K562 (cell line): ENCODE data around the gene PTPN7. TPM values are rescaled to one million over a fixed set of nuclear protein-coding genes. Genes with fewer than 3 reads are reported as not detected.

Experiments used
- CSDE1 ChIP-seq, 2 experiments: fragments of 450-650 bp; IDR thresholded peaks; 2 replicates each; pipeline ENCODE4 v1.6.1; 2016; ENCODE audit warnings: mild to moderate bottlenecking in 1 of 2
- CTBP1 ChIP-seq: fragments of 450-650 bp; IDR thresholded peaks from 2 replicates; pipeline ENCODE4 v1.6.1; 2016; ENCODE audit warnings: borderline replicate concordance
- IFI16 ChIP-seq: fragments of 250-450 bp; sonication (Bioruptor Pico); IDR thresholded peaks from 2 replicates; pipeline ENCODE4 v2.1.2; 2022; ENCODE audit warnings: mild to moderate bottlenecking, inconsistent platforms
- JUN ChIP-seq, 2 experiments: sonication (generic) in 1 of 2; formaldehyde crosslinking in 1 of 2; IDR thresholded peaks; 2 replicates each; pipeline versions ENCODE4 v1.6.1 to v1.8.0; 2012 to 2022; ENCODE audit warnings: borderline replicate concordance in 2 of 2, mild to moderate bottlenecking in 2 of 2, improper control_type of control experiment in 1 of 2, low read depth in 1 of 2, low read length in 1 of 2, missing genetic modification reagents in 1 of 2
- MAZ ChIP-seq, 2 experiments: fragments of 450-650 bp in 1 of 2; sonication (generic) in 1 of 2; formaldehyde crosslinking; IDR thresholded peaks in 1 of 2; conservative IDR thresholded peaks in 1 of 2; 2 replicates each; pipeline versions ENCODE4 v1.4.0 to v1.5.0; 2020; ENCODE audit warnings: mild to moderate bottlenecking in 1 of 2, missing genetic modification reagents in 1 of 2
- NRF1 ChIP-seq, 2 experiments: fragments of 450-650 bp; IDR thresholded peaks in 1 of 2; conservative IDR thresholded peaks in 1 of 2; 2 replicates each; pipeline ENCODE4 v1.6.1; 2014; ENCODE audit warnings: mild to moderate bottlenecking in 2 of 2
- RCOR1 ChIP-seq, 2 experiments: IDR thresholded peaks; 2 replicates each; pipeline ENCODE4 v1.6.1; 2012; ENCODE audit warnings: low read depth in 2 of 2, low read length in 2 of 2, borderline replicate concordance in 1 of 2, improper control_type of control experiment in 1 of 2
- SETDB1 ChIP-seq: IDR thresholded peaks from one replicate; pipeline ENCODE4 v1.6.1; 2012; ENCODE audit warnings: low read length, control low read depth, inconsistent platforms
- ZFPM2 ChIP-seq: fragments of 250-450 bp; sonication (Bioruptor Pico); IDR thresholded peaks from 2 replicates; pipeline ENCODE4 v1.5.1; 2022; ENCODE audit warnings: mild to moderate bottlenecking
- ZNF449 ChIP-seq: fragments of 250-450 bp; sonication (Bioruptor Pico); IDR thresholded peaks from 2 replicates; pipeline ENCODE4 v1.8.0; 2022; ENCODE audit warnings: moderate library complexity, mild to moderate bottlenecking, inconsistent platforms
- polyA plus RNA-seq, 8 experiments: library from polyadenylated mRNA; depleted of rRNA in 4 of 8; stranded (reverse) in 5 of 8; unstranded in 3 of 8; fragments of >200 nt; fragmentation: Nextera tagmentation in 2 of 8; fragmentation: Illumina TruSeq in 1 of 8; extraction: Ambion mirVana in 2 of 8; extraction: Trizol in 1 of 8; gene quantifications; 2 replicates each; pipeline versions ENCODE4 v1.2.1 to v1.2.3, GENCODE V29; 2011 to 2014; ENCODE audit warnings: inconsistent platforms in 1 of 8, missing spikeins in 1 of 8
- total RNA-seq, 7 experiments: library from RNA; depleted of rRNA in 6 of 7; stranded (reverse); fragments of >200 nt in 6 of 7; fragmentation: Illumina TruSeq in 2 of 7; extraction: Trizol in 2 of 7; gene quantifications; 2 replicates each; pipeline versions ENCODE4 v1.2.1 to v1.2.3, GENCODE V29; 2011 to 2021; ENCODE audit warnings: low replicate concordance in 1 of 7
- TF ChIP-seq, protein P1 (sequence below), 2 experiments: fragments of 450-650 bp; formaldehyde crosslinking in 1 of 2; IDR thresholded peaks; 2 replicates each; pipeline versions ENCODE4 v1.4.0 to v1.6.1; 2014 to 2020; ENCODE audit warnings: mild to moderate bottlenecking in 2 of 2, borderline replicate concordance in 1 of 2, low read depth in 1 of 2
- TF ChIP-seq, protein P2 (sequence below), 2 experiments: IDR thresholded peaks; 2 replicates each; pipeline ENCODE4 v1.6.1; 2011; ENCODE audit warnings: borderline replicate concordance in 1 of 2, control low read depth in 1 of 2, low read depth in 1 of 2, low read length in 1 of 2, mild to moderate bottlenecking in 1 of 2, mixed read lengths in 1 of 2, moderate library complexity in 1 of 2; ENCODE audit not compliant: insufficient read depth in 1 of 2, insufficient read length in 1 of 2, poor library complexity in 1 of 2, severe bottlenecking in 1 of 2; ENCODE audit errors: extremely low read depth in 1 of 2

Gene PTPN7
- total and polyA plus RNA-seq, 9 of the 15 experiments (the other 6 are each of a cell fraction or from before 2014, with no cell fraction given), result 18.7 to 144 (median 120) TPM

- TF ChIP-seq, protein P1, sequence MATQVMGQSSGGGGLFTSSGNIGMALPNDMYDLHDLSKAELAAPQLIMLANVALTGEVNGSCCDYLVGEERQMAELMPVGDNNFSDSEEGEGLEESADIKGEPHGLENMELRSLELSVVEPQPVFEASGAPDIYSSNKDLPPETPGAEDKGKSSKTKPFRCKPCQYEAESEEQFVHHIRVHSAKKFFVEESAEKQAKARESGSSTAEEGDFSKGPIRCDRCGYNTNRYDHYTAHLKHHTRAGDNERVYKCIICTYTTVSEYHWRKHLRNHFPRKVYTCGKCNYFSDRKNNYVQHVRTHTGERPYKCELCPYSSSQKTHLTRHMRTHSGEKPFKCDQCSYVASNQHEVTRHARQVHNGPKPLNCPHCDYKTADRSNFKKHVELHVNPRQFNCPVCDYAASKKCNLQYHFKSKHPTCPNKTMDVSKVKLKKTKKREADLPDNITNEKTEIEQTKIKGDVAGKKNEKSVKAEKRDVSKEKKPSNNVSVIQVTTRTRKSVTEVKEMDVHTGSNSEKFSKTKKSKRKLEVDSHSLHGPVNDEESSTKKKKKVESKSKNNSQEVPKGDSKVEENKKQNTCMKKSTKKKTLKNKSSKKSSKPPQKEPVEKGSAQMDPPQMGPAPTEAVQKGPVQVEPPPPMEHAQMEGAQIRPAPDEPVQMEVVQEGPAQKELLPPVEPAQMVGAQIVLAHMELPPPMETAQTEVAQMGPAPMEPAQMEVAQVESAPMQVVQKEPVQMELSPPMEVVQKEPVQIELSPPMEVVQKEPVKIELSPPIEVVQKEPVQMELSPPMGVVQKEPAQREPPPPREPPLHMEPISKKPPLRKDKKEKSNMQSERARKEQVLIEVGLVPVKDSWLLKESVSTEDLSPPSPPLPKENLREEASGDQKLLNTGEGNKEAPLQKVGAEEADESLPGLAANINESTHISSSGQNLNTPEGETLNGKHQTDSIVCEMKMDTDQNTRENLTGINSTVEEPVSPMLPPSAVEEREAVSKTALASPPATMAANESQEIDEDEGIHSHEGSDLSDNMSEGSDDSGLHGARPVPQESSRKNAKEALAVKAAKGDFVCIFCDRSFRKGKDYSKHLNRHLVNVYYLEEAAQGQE (IDR thresholded peaks at IDR 0.05; ENCODE audit: borderline replicate concordance), result peak; percentile 78
- TF ChIP-seq, protein P1 (CRISPR knock-in tag; IDR thresholded peaks at IDR 0.05; ENCODE audit: low read depth), result no peak
- no peak for TF ChIP-seq SETDB1
- TF ChIP-seq CTBP1, result peak; percentile 57; the same call in 1 of the 2 replicates
- peak in 1 of 2 experiments; percentile 73; a peak in 2 of 4 replicates for TF ChIP-seq MAZ (CRISPR knock-in tag; conservative IDR thresholded peaks at IDR 0.05 in 1 of 2, IDR thresholded peaks at IDR 0.05 in 1 of 2)
- TF ChIP-seq RCOR1 (IDR thresholded peaks at IDR 0.05; ENCODE audit: borderline replicate concordance in 1 of 2, low read depth in 2 of 2, low read length in 2 of 2), result peak in 1 of 2 experiments; percentile 41; a peak in 1 of 4 replicates
- no peak for TF ChIP-seq IFI16
- peak; percentile 27; the same call in 1 of the 2 replicates for TF ChIP-seq JUN (IDR thresholded peaks at IDR 0.05; ENCODE audit: borderline replicate concordance, low read depth, low read length)
- no peak for TF ChIP-seq JUN (CRISPR knock-in tag; IDR thresholded peaks at IDR 0.05; ENCODE audit: borderline replicate concordance)
- no peak for TF ChIP-seq ZFPM2 (CRISPR knock-in tag)
- TF ChIP-seq CSDE1 (IDR thresholded peaks at IDR 0.05), result no peak
- no peak for TF ChIP-seq NRF1 (conservative IDR thresholded peaks at IDR 0.05 in 1 of 2, IDR thresholded peaks at IDR 0.05 in 1 of 2)
- TF ChIP-seq, protein P2, sequence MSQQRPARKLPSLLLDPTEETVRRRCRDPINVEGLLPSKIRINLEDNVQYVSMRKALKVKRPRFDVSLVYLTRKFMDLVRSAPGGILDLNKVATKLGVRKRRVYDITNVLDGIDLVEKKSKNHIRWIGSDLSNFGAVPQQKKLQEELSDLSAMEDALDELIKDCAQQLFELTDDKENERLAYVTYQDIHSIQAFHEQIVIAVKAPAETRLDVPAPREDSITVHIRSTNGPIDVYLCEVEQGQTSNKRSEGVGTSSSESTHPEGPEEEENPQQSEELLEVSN (IDR thresholded peaks at IDR 0.05; ENCODE audit: borderline replicate concordance in 1 of 2, extremely low read depth in 1 of 2, insufficient read depth in 1 of 2, insufficient read length in 1 of 2, low read depth in 1 of 2, low read length in 1 of 2, poor library complexity in 1 of 2, severe bottlenecking in 1 of 2), result peak; percentile 27 to 49
- no peak for TF ChIP-seq ZNF449
These were observed 37.6 kb downstream of the PTPN7 start, which contains the start of gene GPR37L1 (continued) for GRCh38 chr1:202122639-202123335.
